Caco-2 (cell line): ENCODE results near the gene PACS2. TPM values are rescaled to one million over a fixed set of nuclear protein-coding genes. Genes with fewer than 3 reads are reported as not detected.
A peak's percentile ranks its signal among the peaks of the same experiment; 100 is the strongest.

ENCODE experiments used
- BruUV-seq: library from RNA; stranded (reverse); fragments of 400-500 nt; replicated peaks from 2 replicates; lab custom pipeline; 2021; lab: Mats Ljungman, UMichigan
- CTCF ChIA-PET: fragments of 300-600 bp; sonication (Branson Sonifier 250); formaldehyde crosslinking; loops from one replicate; lab custom pipeline; 2022; ENCODE audit warnings: antibody characterized with exemption; lab: Charles Lee
- POLR2A ChIA-PET: fragments of 300-600 bp; sonication (Branson Sonifier 250); formaldehyde crosslinking; loops from one replicate; lab custom pipeline; 2022; ENCODE audit warnings: antibody characterized with exemption; lab: Charles Lee
- DNase-seq, 2 experiments: peaks; one replicate each; pipeline versions ENCODE4 v3.0.0 to v3.0.0-alpha.2; 2020 to 2022
- H3K27me3 ChIP-seq: replicated peaks from 2 replicates; pipeline ENCODE4 v1.6.0; 2011; ENCODE audit warnings: low read length; ENCODE audit not compliant: control insufficient read depth, insufficient read depth
- H3K36me3 ChIP-seq: 2 replicates; pipeline ENCODE4 v1.5.1; 2011; ENCODE audit warnings: low read length; ENCODE audit not compliant: control insufficient read depth, insufficient read depth
- H3K4me1 ChIP-seq: fragments of 250-450 bp; sonication (Bioruptor Pico); 2 replicates; pipeline ENCODE4 v1.5.1; 2020; ENCODE audit warnings: mild to moderate bottlenecking
- H3K4me3 ChIP-seq: 2 replicates; pipeline ENCODE4 v1.5.1; 2011; ENCODE audit warnings: low read depth, mild to moderate bottlenecking, control low read depth, low read length
- H3K9me3 ChIP-seq: fragments of 250-450 bp; sonication (Bioruptor Pico); 2 replicates; pipeline ENCODE4 v1.5.1; 2020; ENCODE audit warnings: mild to moderate bottlenecking, moderate library complexity
- H3K27ac Mint-ChIP-seq: one replicate; pipeline ENCODE4 v1.8.0; 2022; ENCODE audit warnings: mixed read lengths; ENCODE audit not compliant: unreplicated experiment
- H3K27me3 Mint-ChIP-seq: one replicate; pipeline ENCODE4 v1.8.0; 2022; ENCODE audit warnings: mixed read lengths; ENCODE audit not compliant: insufficient read depth, unreplicated experiment
- H3K36me3 Mint-ChIP-seq: one replicate; pipeline ENCODE4 v1.8.0; 2022; ENCODE audit warnings: mild to moderate bottlenecking, mixed read lengths; ENCODE audit not compliant: insufficient read depth, unreplicated experiment
- H3K4me1 Mint-ChIP-seq: one replicate; pipeline ENCODE4 v1.8.0; 2022; ENCODE audit warnings: low read depth, mixed read lengths; ENCODE audit not compliant: unreplicated experiment
- H3K4me3 Mint-ChIP-seq: one replicate; pipeline ENCODE4 v1.8.0; 2022; ENCODE audit warnings: mild to moderate bottlenecking, moderate library complexity, mixed read lengths; ENCODE audit not compliant: unreplicated experiment
- H3K9me3 Mint-ChIP-seq: one replicate; pipeline ENCODE4 v1.8.0; 2022; ENCODE audit warnings: mixed read lengths; ENCODE audit not compliant: unreplicated experiment
- CTCF ChIP-seq, 2 experiments: fragments of 200-600 bp in 1 of 2; IDR thresholded peaks; 1 replicate in 1 of 2; 2 replicates in 1 of 2; pipeline versions ENCODE4 v1.5.1 to v1.8.0; 2011 to 2022; ENCODE audit warnings: antibody characterized with exemption in 1 of 2, control low read depth in 1 of 2, inconsistent platforms in 1 of 2, low read depth in 1 of 2, low read length in 1 of 2, mild to moderate bottlenecking in 1 of 2, moderate library complexity in 1 of 2; ENCODE audit not compliant: insufficient read depth in 1 of 2, severe bottlenecking in 1 of 2, unreplicated experiment in 1 of 2
- intact Hi-C: fragments of 100-400 bp; cut with micrococcal nuclease; formaldehyde crosslinking; loops from one replicate; pipeline ENCODE4 v1.10.0; 2022; ENCODE audit not compliant: unreplicated experiment
- total RNA-seq: library from RNA; stranded (reverse); gene quantifications from 2 replicates; pipeline ENCODE4 v1.2.3, GENCODE V29; 2022

Gene PACS2
- total RNA-seq, 1 experiment from 2014 or later: 58.1 TPM

GRCh38 chr14:105299654-105300541 lies 14.7 kb upstream of the PACS2 start:
- POLR2A ChIA-PET: interaction anchor here (1.3 to 1.7 kb wide), 3 partner anchors 14 to 52 kb away, joined by 4 to 30 read pairs (median 9); partner anchors contain the start of genes BTBD6 and PACS2
- DNase-seq: peak in 1 of 2 experiments; percentile 24
- Histone ChIP-seq H3K27me3 (no peaks in the 10 kb centered on the region), H3K9me3 (no peaks in the 10 kb centered on the region), H3K4me1 (no peaks in the 10 kb centered on the region), H3K4me3 (peak overlapping the region; percentile 100), H3K36me3 (no peaks in the 10 kb centered on the region)
- intact Hi-C loops: no loop called here
- peaks cover 8% of the 10 kb centered on the region for H3K36me3 Mint-ChIP-seq
- TF ChIP-seq CTCF (IDR thresholded peaks at IDR 0.05; ENCODE audit: insufficient read depth in 1 of 2, low read depth in 1 of 2, low read length in 1 of 2, severe bottlenecking in 1 of 2, unreplicated experiment in 1 of 2): no peak
- CTCF ChIA-PET: interaction anchor here (1.0 to 2.4 kb wide), 3 partner anchors 34 to 52 kb away, joined by 3 to 19 read pairs (median 13); partner anchors contain the start of gene BTBD6
- no peak overlapping the region for H3K27ac Mint-ChIP-seq
- peaks cover 7% of the 10 kb centered on the region for H3K4me1 Mint-ChIP-seq
- H3K4me3 Mint-ChIP-seq: peak overlapping the region; percentile 79
- H3K27me3 Mint-ChIP-seq: no peaks in the 10 kb centered on the region
- H3K9me3 Mint-ChIP-seq: no peaks in the 10 kb centered on the region
- BruUV-seq: TSS peak; percentile 23

GRCh38 chr14:105300542-105301102 lies 13.9 kb upstream of the PACS2 start, which contains the start of gene BRF1:
Gene BRF1 (minus strand): TSS chr14:105301001. CDS start chr14:105300629, 372 bp downstream.
- no peak for TF ChIP-seq CTCF (IDR thresholded peaks at IDR 0.05; ENCODE audit: insufficient read depth in 1 of 2, low read depth in 1 of 2, low read length in 1 of 2, severe bottlenecking in 1 of 2, unreplicated experiment in 1 of 2)
- intact Hi-C loops: no loop called here
- Mint-ChIP-seq H3K4me3 (peak within 1 kb of the TSS; percentile 79), H3K36me3 (peaks cover 8% of the 10 kb centered on the region), H3K9me3 (no peaks in the 10 kb centered on the region), H3K27ac (peak within 1 kb of the TSS; percentile 40), H3K4me1 (peaks cover 7% of the 10 kb centered on the region), H3K27me3 (no peaks in the 10 kb centered on the region)
- no peaks in the 10 kb centered on the region for H3K36me3 ChIP-seq
- BruUV-seq: no TSS peak
- no peaks in the 10 kb centered on the region for H3K4me1 ChIP-seq
- DNase-seq: peak; percentile 95 to 98
- peak within 1 kb of the TSS; percentile 100 for H3K4me3 ChIP-seq
- H3K27me3 ChIP-seq: no peaks in the 10 kb centered on the region
- ChIA-PET POLR2A (interaction anchor here (0.6 to 1.7 kb wide), 11 partner anchors 13 to 474 kb away, joined by 3 to 30 read pairs (median 4); partner anchors contain the start of genes BTBD6 and PACS2), CTCF (interaction anchor here (0.7 to 2.4 kb wide), 10 partner anchors 12 to 214 kb away, joined by 3 to 19 read pairs (median 4); partner anchors contain the start of genes BTBD6 and PACS2)
- no peaks in the 10 kb centered on the region for H3K9me3 ChIP-seq
